GM18951 (cell line): ENCODE measurements around the gene ASGR1.
"Not testable (repeated sequence)": the region's sequence is repeated elsewhere in the genome, so short reads cannot be mapped to it uniquely, and the experiment has no call there.

ENCODE experiments used
- POLR2A ChIP-seq: IDR thresholded peaks from 4 replicates; pipeline ENCODE4 v1.6.1; 2011; ENCODE audit warnings: mild to moderate bottlenecking; ENCODE audit not compliant: insufficient read length, insufficient read depth; ENCODE audit errors: extremely low read depth
- in situ Hi-C: fragments of 300-500 bp; cut with MboI; formaldehyde crosslinking; loops from one replicate; pipeline ENCODE4 v1.12.0; 2022; ENCODE audit warnings: low sequenced_read_pairs, mixed read lengths, inconsistent platforms; ENCODE audit not compliant: unreplicated experiment

The ASGR1 gene

GRCh38 chr17:7174603-7175326 is 4.4 kb downstream of the ASGR1 start:
- in situ Hi-C loops: no loop called here
- TF ChIP-seq POLR2A: no peak

- in situ Hi-C loops: no loop called here
- TF ChIP-seq POLR2A: no peak
Measured at GRCh38 chr17:7173687-7174602, 5.2 kb downstream of the ASGR1 start.

GRCh38 chr17:7172522-7173191 is 6.5 kb downstream of the ASGR1 start:
- in situ Hi-C loops: not testable (repeated sequence)

- in situ Hi-C loops: not testable (repeated sequence)
Measured at GRCh38 chr17:7169565-7169908, 9.6 kb downstream of the ASGR1 start.

- in situ Hi-C loops: not testable (repeated sequence)
Measured at GRCh38 chr17:7168841-7169564, 10.2 kb downstream of the ASGR1 start.

- in situ Hi-C loops: no loop called here
- no peak for TF ChIP-seq POLR2A
Measured at GRCh38 chr17:7167832-7168231, 11.3 kb downstream of the ASGR1 start.

GRCh38 chr17:7166873-7167272 is 12.3 kb downstream of the ASGR1 start:
- no peak for TF ChIP-seq POLR2A
- in situ Hi-C loops: no loop called here

- in situ Hi-C loops: not testable (repeated sequence)
Measured at GRCh38 chr17:7159571-7159970, 19.6 kb downstream of the ASGR1 start.

- in situ Hi-C loops: not testable (repeated sequence)
Measured at GRCh38 chr17:7158424-7158823, 20.7 kb downstream of the ASGR1 start.

- TF ChIP-seq POLR2A: no peak
Measured at GRCh38 chr17:7156342-7156940, 22.7 kb downstream of the ASGR1 start.

GRCh38 chr17:7147772-7148171 is 31.4 kb downstream of the ASGR1 start:
- no peak for TF ChIP-seq POLR2A
- in situ Hi-C loops: loop anchor here (10.0 kb wide), 1 partner anchor 233 kb away; no protein-coding TSS in a partner anchor

More at GRCh38 chr17:7156342-7156940, 22.7 kb downstream of the ASGR1 start:
- in situ Hi-C loops: no loop called here

- TF ChIP-seq POLR2A: no peak
- in situ Hi-C loops: loop anchor here (10.0 kb wide), 1 partner anchor 231 kb away; no protein-coding TSS in a partner anchor
Measured at GRCh38 chr17:7146115-7146514, 33.1 kb downstream of the ASGR1 start.

GRCh38 chr17:7144213-7144612 is 35.0 kb downstream of the ASGR1 start:
- TF ChIP-seq POLR2A: no peak
- in situ Hi-C loops: loop anchor here (10.0 kb wide), 1 partner anchor 229 kb away; no protein-coding TSS in a partner anchor
